HL-60 (cell line): ENCODE measurements around the gene C11orf97.

Source experiments
- DNase-seq, 2 experiments: peaks; one replicate each; pipeline ENCODE4 v3.0.0-alpha.2; 2010 to 2020; ENCODE audit warnings: low read depth in 1 of 2, low spot score in 1 of 2
- H3K27ac ChIP-seq: fragments of 250-450 bp; sonication (Bioruptor Pico); replicated peaks from 2 replicates; pipeline ENCODE4 v1.5.1; 2020; ENCODE audit warnings: mild to moderate bottlenecking, moderate library complexity
- H3K27me3 ChIP-seq: fragments of 250-450 bp; sonication (Bioruptor Pico); 2 replicates; pipeline ENCODE4 v1.5.1; 2021; ENCODE audit warnings: mild to moderate bottlenecking, moderate library complexity; ENCODE audit not compliant: insufficient read depth, poor library complexity, severe bottlenecking
- H3K4me3 ChIP-seq: replicated peaks from 2 replicates; pipeline ENCODE4 v1.5.1; 2011; ENCODE audit warnings: mild to moderate bottlenecking, control low read depth, low read length; ENCODE audit not compliant: insufficient read depth
- CTCF ChIP-seq: IDR thresholded peaks from one replicate; pipeline ENCODE4 v1.5.1; 2011; ENCODE audit warnings: low read length, control low read depth, inconsistent platforms; ENCODE audit not compliant: insufficient read depth
- GABPA ChIP-seq: IDR thresholded peaks from 2 replicates; pipeline ENCODE4 v1.6.1; 2012; ENCODE audit warnings: low read depth
- POLR2AphosphoS5 ChIP-seq: IDR thresholded peaks from 2 replicates; pipeline ENCODE4 v1.6.1; 2012; ENCODE audit warnings: low read depth
- REST ChIP-seq: IDR thresholded peaks from 2 replicates; pipeline ENCODE4 v1.6.1; 2012; ENCODE audit warnings: low read depth; ENCODE audit not compliant: insufficient replicate concordance
- SPI1 ChIP-seq: IDR thresholded peaks from 2 replicates; pipeline ENCODE4 v1.6.1; 2012; ENCODE audit warnings: low read depth, mild to moderate bottlenecking, borderline replicate concordance

C11orf97 gene

GRCh38 chr11:94536386-94536785 is 24.1 kb downstream of the C11orf97 start:
- no peak overlapping the region for H3K27ac ChIP-seq
- TF ChIP-seq CTCF (no peak), POLR2AphosphoS5 (no peak), REST (no peak), SPI1 (no peak), GABPA (no peak)
- H3K4me3 ChIP-seq, result no peak overlapping the region
- H3K27me3 ChIP-seq, result no peaks in the 10 kb centered on the region
- no peak for DNase-seq

GRCh38 chr11:94537031-94537600 is 24.9 kb downstream of the C11orf97 start:
- no peak for TF ChIP-seq REST
- TF ChIP-seq CTCF, result no peak
- TF ChIP-seq SPI1, result no peak
- TF ChIP-seq GABPA, result no peak
- no peak for TF ChIP-seq POLR2AphosphoS5
- Histone ChIP-seq H3K27ac (no peak overlapping the region), H3K4me3 (no peak overlapping the region), H3K27me3 (no peaks in the 10 kb centered on the region)
- DNase-seq, result no peak

- TF ChIP-seq REST, result no peak
- no peak for TF ChIP-seq CTCF
- no peak for TF ChIP-seq SPI1
- no peak for TF ChIP-seq GABPA
- DNase-seq, result no peak
- Histone ChIP-seq H3K27me3 (no peaks in the 10 kb centered on the region), H3K4me3 (no peak overlapping the region), H3K27ac (no peak overlapping the region)
These were observed 27.2 kb downstream of the C11orf97 start for GRCh38 chr11:94539420-94539819.
